IPS-11a (cell line): Measurements from ENCODE around the gene RER1.

ENCODE experiments used
- H3K4me3 ChIP-seq: one replicate; pipeline ENCODE4 v1.5.1; 2013; ENCODE audit warnings: low read depth, low read length, control low read depth

The RER1 gene

GRCh38 chr1:2405588-2406295 is 14.1 kb downstream of the RER1 start:
- H3K4me3 ChIP-seq = no peak overlapping the region

- no peak overlapping the region for H3K4me3 ChIP-seq
Measured at GRCh38 chr1:2406451-2407041, 14.9 kb downstream of the RER1 start.

DNA sequence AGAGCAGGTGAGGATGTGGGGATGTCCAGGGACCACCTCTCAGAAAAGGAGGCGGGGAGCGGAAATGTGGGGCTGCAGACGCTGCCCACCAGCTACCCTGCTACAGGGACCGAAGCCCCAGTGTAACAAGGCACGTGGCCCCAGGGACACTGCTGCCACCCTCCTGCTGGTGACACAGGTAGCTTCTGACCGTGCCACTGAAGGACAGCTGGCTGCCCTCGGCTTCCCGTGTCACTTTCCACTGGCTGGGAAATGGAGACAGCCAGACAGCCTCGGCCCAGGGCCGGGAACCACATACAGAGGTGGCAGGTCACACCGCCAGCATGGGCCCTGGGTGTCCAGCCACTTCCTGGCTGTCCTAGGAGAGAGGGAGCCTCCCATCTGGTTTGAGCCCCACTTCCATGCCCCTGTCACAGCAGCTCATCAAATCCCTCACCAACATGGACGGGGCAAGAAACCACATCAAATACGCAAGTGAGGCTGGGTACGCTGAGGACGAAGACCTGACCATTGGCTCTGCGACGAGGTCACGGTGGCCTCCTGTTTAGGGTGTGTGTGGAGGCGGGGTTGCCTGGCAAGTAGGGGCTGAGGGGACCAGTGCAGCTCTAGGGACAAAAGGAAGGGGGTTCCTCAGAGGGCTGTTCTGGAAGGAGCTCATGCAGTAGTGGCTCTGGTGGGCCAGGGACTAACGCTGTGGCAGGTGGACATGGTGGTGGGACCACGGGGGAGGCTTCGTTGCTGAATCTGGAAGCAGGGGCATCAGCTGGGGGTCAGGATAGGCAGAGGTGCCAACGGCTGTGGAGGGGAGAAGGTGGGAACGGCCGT is 15.7 kb downstream of the RER1 start:
- no peak overlapping the region for H3K4me3 ChIP-seq

GRCh38 chr1:2407991-2408275 is 16.3 kb downstream of the RER1 start:
- no peak overlapping the region for H3K4me3 ChIP-seq

GRCh38 chr1:2408456-2408855 is 16.8 kb downstream of the RER1 start:
- no peak overlapping the region for H3K4me3 ChIP-seq

DNA sequence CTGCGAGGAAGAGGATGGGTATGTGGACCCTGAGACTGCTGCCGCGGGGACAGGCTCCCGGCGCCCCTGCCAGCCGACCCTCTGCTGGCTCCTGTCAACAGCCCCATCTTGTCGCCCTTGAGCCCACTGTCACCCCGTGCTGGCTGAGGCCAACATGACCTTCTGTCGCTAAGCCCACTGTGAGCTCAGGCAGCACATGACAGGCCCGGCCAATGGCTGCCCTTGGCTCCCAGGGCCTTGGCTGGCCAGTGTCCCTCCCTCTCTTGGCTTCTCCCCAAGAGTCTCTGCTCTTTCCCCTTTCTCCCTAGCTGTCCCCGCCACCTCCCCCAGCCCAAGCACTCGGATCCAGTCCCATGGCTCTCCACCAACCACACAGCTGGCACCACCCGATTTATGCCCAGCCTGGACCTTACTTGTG is 17.2 kb downstream of the RER1 start:
- H3K4me3 ChIP-seq = no peak overlapping the region

GRCh38 chr1:2409745-2410144 is 18.1 kb downstream of the RER1 start:
- no peak overlapping the region for H3K4me3 ChIP-seq

DNA sequence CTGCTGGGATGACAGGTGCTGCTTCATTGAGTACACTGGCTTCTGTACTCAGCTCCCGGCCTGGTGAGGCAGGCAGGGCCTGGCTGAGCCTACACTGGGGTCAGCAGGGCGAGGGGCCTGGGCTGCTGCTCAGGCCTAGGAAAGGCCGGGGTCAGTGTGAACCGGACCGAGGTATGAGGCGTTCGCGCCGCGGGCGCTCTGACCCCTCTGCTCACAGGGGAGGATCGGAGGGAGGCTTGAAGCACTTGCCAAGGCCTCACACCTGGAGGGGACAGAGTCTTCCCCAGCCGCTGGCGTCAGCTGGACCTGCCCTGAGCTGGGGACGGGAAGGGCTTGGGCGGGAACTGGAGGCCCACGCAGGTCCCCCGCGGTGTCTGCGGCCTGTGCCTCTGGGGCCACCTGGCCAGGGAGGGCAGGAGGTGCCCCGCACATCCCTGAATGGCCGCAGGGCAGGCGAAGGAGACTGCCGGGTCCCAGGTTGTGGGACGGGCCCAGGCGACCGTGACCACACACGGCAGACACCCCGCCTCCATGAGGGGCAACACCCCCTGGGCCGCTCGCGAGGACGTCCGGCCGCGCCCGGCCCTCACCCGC is 20.3 kb downstream of the RER1 start:
- peak overlapping the region; percentile 89 for H3K4me3 ChIP-seq

DNA sequence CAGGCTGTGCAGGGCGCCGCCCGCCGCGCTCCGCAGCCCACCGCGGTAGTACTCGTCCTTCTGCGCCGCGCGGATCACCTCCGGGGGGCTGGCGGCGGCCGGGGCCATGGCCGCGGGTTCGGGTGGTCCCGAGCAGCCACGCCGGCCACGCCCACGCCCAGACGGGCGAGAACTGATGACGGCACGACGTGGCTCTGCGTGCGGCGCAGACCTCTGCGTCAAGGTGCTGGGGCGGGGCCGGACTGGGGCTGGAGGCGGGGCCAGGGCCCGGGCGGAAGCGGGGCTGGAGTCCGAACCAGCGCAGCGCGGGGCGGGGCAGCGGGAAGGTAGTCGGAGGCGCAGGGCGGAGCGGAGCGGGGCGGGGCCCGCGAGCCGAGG is 20.7 kb downstream of the RER1 start, which contains the start of gene PEX10:
Gene PEX10, minus strand, starts transcription at position 170 of the 378 bp plus-strand sequence. Its CDS starts 62 bp downstream, at position 108.
- H3K4me3 ChIP-seq = peak within 1 kb of the TSS; percentile 89

- peak overlapping the region; percentile 72 for H3K4me3 ChIP-seq
Measured at GRCh38 chr1:2412773-2413494, 21.3 kb downstream of the RER1 start.

DNA sequence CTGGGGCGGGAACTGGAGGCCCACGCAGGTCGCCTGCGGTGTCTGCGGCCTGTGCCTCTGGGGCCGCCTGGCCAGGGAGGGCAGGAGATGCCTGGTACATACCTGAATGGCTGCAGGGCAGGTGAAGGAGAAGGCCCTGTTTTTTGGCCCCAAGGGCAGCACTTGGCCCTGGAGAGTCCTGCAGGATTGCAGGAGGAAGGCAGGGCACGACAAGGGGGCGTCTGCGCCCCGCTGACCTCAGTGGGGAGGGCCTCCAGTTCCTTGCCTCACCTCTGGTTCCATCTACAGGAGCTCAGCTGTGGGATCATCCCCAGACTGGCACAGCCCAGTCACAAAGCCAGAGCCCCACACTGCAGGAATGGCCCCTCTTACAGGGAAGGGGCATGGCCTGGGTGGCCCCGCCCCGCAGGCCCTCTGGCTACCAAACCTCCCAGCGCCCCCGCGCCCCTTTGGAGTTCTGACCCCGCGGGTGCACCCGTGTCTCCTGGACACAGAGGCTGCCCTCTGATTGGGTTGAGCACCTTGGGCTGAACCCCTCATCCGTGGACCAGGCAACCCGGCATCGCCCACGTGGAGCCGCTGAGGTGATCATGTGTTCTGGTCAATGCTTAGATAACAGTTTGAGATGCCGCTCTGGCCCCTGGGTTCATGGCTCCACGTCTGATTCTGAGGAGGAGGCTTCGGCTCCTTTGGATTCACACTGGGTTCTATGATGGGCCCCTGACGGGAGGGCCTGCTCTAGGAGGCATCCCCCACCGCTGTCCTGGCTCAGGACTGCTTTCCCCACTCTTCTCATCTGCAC is 22.1 kb downstream of the RER1 start:
- peak overlapping the region; percentile 72 for H3K4me3 ChIP-seq

DNA sequence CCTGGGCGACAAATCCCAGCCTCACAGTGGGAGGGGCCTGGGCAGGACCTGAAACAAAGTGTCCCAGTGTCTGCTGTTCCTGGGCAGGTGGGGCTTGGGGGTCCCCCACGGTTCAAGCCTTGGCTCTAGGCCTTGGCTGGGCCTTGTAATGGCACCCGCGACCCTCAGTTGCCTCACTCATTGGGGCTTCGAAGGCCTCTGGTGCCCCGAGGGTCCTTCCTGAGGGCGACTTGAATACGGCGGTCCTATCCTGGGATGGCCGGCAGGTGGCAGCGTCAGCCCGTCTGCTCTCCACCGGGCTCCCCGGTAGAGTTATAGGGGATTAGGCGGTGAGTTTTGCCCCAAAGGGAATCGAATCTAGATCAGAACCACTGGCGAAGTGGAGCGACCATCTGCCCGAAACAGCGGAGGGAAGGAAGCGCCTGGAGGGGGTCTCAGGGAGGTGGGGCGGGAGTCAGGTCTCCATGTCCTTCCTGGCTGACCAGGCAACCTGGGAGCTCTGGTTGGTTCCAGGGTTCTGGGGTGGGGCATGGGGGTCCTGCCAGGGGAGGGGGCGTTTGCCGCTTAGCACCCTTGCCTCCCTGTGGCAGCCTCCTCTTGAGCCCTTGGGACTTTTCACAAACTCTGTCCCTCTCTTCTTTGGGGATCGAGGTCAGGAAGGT is 22.8 kb downstream of the RER1 start:
- no peak overlapping the region for H3K4me3 ChIP-seq

DNA sequence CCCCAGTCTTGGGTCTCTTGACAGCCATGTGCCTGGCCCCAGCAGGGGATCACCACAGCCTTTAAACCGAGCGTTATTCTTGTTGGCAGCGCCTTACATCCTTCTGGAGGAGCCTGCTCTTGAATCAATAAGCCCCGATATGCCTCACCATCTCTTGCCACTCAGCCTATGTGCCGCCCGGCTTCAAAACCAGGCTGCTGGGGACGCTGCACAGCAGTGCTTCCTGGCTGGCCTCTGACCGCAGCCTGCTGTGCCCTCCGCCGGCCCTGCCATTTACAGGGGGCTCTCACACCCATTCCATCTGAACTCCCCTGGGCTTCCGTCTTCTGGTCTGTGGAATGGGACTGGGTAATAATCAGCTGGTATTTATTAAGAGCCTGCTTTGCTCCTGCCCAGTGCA is 23.7 kb downstream of the RER1 start:
- no peak overlapping the region for H3K4me3 ChIP-seq

DNA sequence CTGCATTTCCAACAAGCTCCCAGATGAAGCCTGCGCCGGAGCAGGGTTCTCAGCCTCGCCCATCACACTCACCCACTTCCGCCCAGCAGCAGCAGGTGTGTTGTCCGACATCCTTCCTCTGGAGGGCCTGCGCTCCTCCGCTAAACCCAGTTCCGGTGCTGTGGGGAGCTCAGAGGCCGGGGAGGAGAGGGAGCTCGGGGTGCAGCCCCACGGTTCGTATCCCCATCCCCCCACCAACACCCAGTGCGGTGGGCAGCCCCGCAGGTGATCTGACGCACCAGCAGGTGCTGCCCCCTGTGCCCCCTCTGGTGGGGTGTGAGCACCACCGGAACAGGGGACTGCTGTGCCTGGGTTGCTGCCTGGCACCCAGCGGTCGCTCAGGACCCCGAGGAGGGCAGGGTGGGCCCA is 24.2 kb downstream of the RER1 start:
- no peak overlapping the region for H3K4me3 ChIP-seq

- H3K4me3 ChIP-seq = no peak overlapping the region
Measured at GRCh38 chr1:2416403-2416802, 24.8 kb downstream of the RER1 start.

DNA sequence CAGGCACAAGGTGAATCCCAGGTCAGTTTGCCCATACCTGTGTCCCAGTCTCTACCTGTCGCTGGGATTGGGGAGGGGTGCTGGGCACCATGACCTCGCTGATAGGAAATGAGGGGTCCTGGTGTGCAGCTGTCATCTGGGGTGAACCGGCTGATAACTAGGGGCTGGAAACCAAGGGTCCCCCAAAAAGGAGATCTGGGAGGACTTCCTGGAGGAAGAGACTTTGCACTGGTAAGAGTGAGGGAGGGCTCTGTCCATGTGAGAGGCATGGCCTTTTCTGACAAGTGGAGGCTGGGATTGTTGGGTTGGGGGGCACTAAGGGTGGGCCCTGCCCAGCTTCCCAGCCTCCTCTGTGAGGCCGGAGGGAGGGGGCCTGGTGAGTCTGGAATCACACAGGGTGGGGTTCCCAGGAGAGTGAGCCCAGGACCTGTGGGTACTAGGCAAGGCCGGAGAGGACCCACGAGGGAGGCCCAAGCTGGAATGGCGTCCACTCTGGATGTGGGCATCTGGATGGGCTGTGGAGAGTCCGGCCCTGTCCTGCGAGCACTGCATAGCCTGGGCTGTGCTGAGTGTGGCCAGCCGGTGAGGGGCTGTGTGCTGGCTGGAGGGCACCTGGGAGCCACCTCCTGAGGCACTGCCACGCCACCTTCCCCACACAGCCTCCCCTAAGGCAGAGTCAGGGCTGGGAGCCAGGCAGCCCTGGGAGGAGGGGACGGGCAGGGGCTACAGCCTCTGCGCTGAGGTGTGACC is 25.6 kb downstream of the RER1 start:
- H3K4me3 ChIP-seq = no peak overlapping the region

DNA sequence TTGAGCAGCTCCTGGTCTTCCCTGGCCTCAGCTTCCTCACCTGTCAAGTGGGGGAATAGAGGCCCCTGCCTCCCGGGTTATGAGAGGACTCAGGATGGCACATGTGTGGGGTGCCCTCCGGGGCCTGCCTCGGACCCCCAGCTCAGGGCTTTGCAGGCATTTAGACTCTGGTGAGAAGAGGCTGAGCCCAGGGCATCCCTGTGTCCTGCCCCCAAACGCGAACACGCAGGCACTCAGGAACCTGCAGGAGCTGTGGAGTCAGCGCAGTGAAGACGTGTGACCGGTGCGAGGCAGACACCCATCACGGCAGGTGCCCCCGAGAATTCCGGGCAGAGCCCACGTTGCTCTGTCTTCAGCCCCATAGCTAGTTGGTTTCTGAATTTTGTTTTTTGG is 26.2 kb downstream of the RER1 start:
- no peak overlapping the region for H3K4me3 ChIP-seq

GRCh38 chr1:2418791-2419320 is 27.2 kb downstream of the RER1 start:
- no peak overlapping the region for H3K4me3 ChIP-seq

- no peak overlapping the region for H3K4me3 ChIP-seq
Measured at GRCh38 chr1:2419416-2419815, 27.8 kb downstream of the RER1 start.
